ENCODE measurements around the gene LGALS1. TPM values are rescaled to one million over a fixed set of nuclear protein-coding genes. Genes with fewer than 3 reads are reported as not detected.

LGALS1 gene
- total and polyA plus RNA-seq, 9 of the 15 experiments (the other 6 are each of a cell fraction or from before 2014, with no cell fraction given) = 160 to 800 (median 330) TPM

DNA sequence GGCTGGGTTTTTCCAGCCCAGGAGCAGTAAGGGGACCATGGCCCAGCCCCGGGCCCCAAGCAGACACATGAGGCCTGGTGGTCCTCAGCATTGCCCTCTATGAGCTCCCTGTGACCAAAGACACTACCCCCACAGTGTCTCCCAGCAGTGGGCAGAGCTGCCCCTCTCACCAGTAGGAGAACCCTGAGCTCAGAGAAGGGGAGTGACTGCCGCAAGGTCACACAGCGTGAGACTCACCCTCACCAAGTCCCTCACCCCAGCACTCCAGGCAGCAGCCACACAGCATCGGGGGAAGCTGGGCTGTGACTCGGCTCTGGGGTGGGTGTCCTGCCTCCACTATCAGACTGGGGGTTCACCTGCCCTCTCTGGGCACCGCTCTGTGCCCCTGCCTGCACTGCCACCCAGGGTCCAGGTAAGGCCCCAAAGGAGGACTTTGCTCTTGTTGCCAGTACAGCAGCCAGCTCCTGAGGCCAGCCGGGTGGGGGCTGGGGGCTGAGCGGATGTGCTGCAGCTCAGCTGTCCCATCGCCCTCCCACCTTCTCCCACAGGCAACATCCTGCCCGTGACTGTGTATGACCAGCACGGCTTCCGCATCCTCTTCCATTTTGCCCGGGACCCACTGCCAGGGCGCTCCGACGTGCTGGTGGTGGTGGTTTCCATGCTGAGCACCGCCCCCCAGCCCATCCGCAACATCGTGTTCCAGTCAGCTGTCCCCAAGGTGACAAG, 43.8 kb upstream of the LGALS1 start:
- no peak overlapping the region for H3K4me2 ChIP-seq (ENCODE audit: insufficient read depth, low read length)
- no peaks in the 10 kb centered on the region for H4K20me1 ChIP-seq (replicated peaks; ENCODE audit: control insufficient read depth, insufficient read depth, low read length)
- no peaks in the 10 kb centered on the region for H3K79me2 ChIP-seq (ENCODE audit: control insufficient read depth, insufficient read depth, low read length)
- no peaks in the 10 kb centered on the region for H3K9me3 ChIP-seq (replicated peaks; ENCODE audit: control insufficient read depth, insufficient read depth, low read depth, low read length)
- FAIRE-seq = no peak
- POLR2A ChIA-PET = interaction anchor here (0.6 to 1.6 kb wide), 7 partner anchors 10 to 53 kb away, joined by 3 to 5 read pairs (median 3); partner anchors contain the start of genes LGALS1 and PDXP
- H2AFZ ChIP-seq (ENCODE audit: low read depth, low read length) = no peak overlapping the region
- TF ChIP-seq SMAD3 (CRISPR knock-in tag; conservative IDR thresholded peaks at IDR 0.05) (no peak), RBFOX2 (IDR thresholded peaks at IDR 0.05; ENCODE audit: low read depth, low read length) (0 out of 2 replicates have a peak, but pooled peaks have one; percentile 11), POLR2G (IDR thresholded peaks at IDR 0.05; ENCODE audit: low read depth, low read length) (peak; percentile 57), ZNF124 (CRISPR knock-in tag; IDR thresholded peaks at IDR 0.05) (no peak), ZFP36 (IDR thresholded peaks at IDR 0.05; ENCODE audit: low read depth, low read length, partially characterized antibody) (peak; percentile 68)
- CTCF ChIA-PET (ENCODE audit: low intra/inter-chr PET ratio) = no interaction called here
- no TSS peak for BruUV-seq (replicated peaks)
- WGBS (ENCODE audit: insufficient coverage, low coverage, missing lambda C conversion rate) = 89% methylated on average over 7 of the region's 19 CpGs
- ATAC-seq = no peak
- H3K36me3 ChIP-seq (ENCODE audit: control insufficient read depth, insufficient read depth, low read length) = peaks cover 31% of the 10 kb centered on the region; the same call in 2 of the 3 replicates
- no peaks in the 10 kb centered on the region for H3K9me1 ChIP-seq (ENCODE audit: control insufficient read depth, insufficient read depth, low read length)
- intact Hi-C loops (cut with micrococcal nuclease) = no loop called here
- in situ Hi-C loops (cut with MboI) = no loop called here
- peaks cover 34 to 66% of the 10 kb centered on the region in 2 experiments for H3K4me1 ChIP-seq (replicated peaks in 1 of 2; ENCODE audit: control insufficient read depth in 2 of 2, insufficient read depth in 2 of 2, low read length in 2 of 2)
- no peak overlapping the region for H3K4me3 ChIP-seq
- no peak for DNase-seq (ENCODE audit: extremely low read depth in 1 of 4, low spot score in 3 of 4)
- no peaks in the 10 kb centered on the region for H3K27me3 ChIP-seq (ENCODE audit: control insufficient read depth in 2 of 2, insufficient read depth in 2 of 2, low read length in 2 of 2)
- H3K27ac ChIP-seq (ENCODE audit: extremely low read depth, low read depth, low read length) = no peak overlapping the region
- H3K9ac ChIP-seq (ENCODE audit: insufficient read depth in 1 of 2, low read depth in 2 of 2, low read length in 2 of 2) = peak overlapping the region in 1 of 2 experiments; percentile 77; a peak in 2 of 4 replicates

Data from K562 (cell line).